HCT116 (cell line): ENCODE results near the gene KLK6. TPM values are rescaled to one million over a fixed set of nuclear protein-coding genes. Genes with fewer than 3 reads are reported as not detected.

Experiments used
- ATAC-seq: fragments of 200-7000 bp; cut with Tn5 transposase; 2 replicates; pipeline ENCODE4 v1.9.1; 2020; ENCODE audit warnings: mild to moderate bottlenecking, moderate library complexity
- BruUV-seq: library from RNA; stranded (reverse); fragments of 400-500 nt; replicated peaks from 2 replicates; lab custom pipeline; 2021; lab: Mats Ljungman, UMichigan
- CTCF ChIA-PET: fragments of 300-600 bp; sonication (Branson Sonifier 250); formaldehyde crosslinking; loops from one replicate; lab custom pipeline; 2021; ENCODE audit warnings: antibody characterized with exemption; lab: Charles Lee
- POLR2A ChIA-PET: fragments of 300-600, 350-600 bp; sonication (Branson Sonifier 250); formaldehyde crosslinking; loops from one replicate; lab custom pipeline; 2021; ENCODE audit warnings: antibody characterized with exemption; lab: Charles Lee
- RAD21 ChIA-PET, 2 experiments: fragments of 300-600 bp; sonication (Branson Sonifier 250); formaldehyde crosslinking; loops; one replicate each; lab custom pipeline; 2023; ENCODE audit warnings: low total read pairs in 2 of 2; ENCODE audit not compliant: uncharacterized antibody in 2 of 2, unreplicated experiment in 2 of 2, low non-redundant PET in 1 of 2; lab: Charles Lee
- DNase-seq: peaks from one replicate; pipeline ENCODE4 v3.0.0-alpha.2; 2010; ENCODE audit warnings: low read depth, low spot score
- H2AFZ ChIP-seq: fragments of 200-600 bp; shearing (Covaris generic), sonication (generic); 2 replicates; pipeline ENCODE4 v1.6.1; 2017; ENCODE audit warnings: low read depth, mixed run types, mixed read lengths, antibody characterized with exemption, low read length; ENCODE audit not compliant: poor library complexity, severe bottlenecking
- H3K27ac ChIP-seq: 2 replicates; pipeline ENCODE4 v1.5.1; 2012; ENCODE audit warnings: low read depth, low read length
- H3K27me3 ChIP-seq: fragments of 200-600 bp; sonication (generic); 2 replicates; pipeline ENCODE4 v1.6.1; 2016; ENCODE audit warnings: mixed run types, low read length, mixed read lengths; ENCODE audit not compliant: insufficient read depth
- H3K36me3 ChIP-seq, 2 experiments: fragments of 200-500 bp in 1 of 2; fragments of 200-600 bp in 1 of 2; sonication (Bioruptor generic) in 1 of 2; sonication (generic) in 1 of 2; 2 replicates each; pipeline versions ENCODE4 v1.5.1 to v1.6.1; 2014 to 2016; ENCODE audit warnings: low read length in 2 of 2, inconsistent platforms in 1 of 2, mixed read lengths in 1 of 2, mixed run types in 1 of 2; ENCODE audit not compliant: insufficient read depth in 2 of 2, control insufficient read depth in 1 of 2
- H3K4me1 ChIP-seq, 2 experiments: fragments of 200-600 bp in 1 of 2; sonication (generic) in 1 of 2; 2 replicates each; pipeline versions ENCODE4 v1.5.1 to v1.6.1; 2012 to 2017; ENCODE audit warnings: low read length in 2 of 2, inconsistent platforms in 1 of 2, mild to moderate bottlenecking in 1 of 2, mixed read lengths in 1 of 2, mixed run types in 1 of 2, moderate library complexity in 1 of 2; ENCODE audit not compliant: insufficient read depth in 2 of 2, control insufficient read depth in 1 of 2
- H3K4me2 ChIP-seq: fragments of 200-600 bp; sonication (generic); 2 replicates; pipeline ENCODE4 v1.6.1; 2017; ENCODE audit warnings: mixed run types, low read length, mixed read lengths
- H3K4me3 ChIP-seq, 2 experiments: fragments of 200-600 bp in 1 of 2; sonication (generic) in 1 of 2; replicated peaks in 1 of 2; 2 replicates each; pipeline ENCODE4 v1.5.1; 2011 to 2016; ENCODE audit warnings: low read length in 2 of 2, control low read depth in 1 of 2, low read depth in 1 of 2, mild to moderate bottlenecking in 1 of 2, mixed read lengths in 1 of 2, mixed run types in 1 of 2
- H3K79me2 ChIP-seq: fragments of 200-600 bp; sonication (generic); 2 replicates; pipeline ENCODE4 v1.6.1; 2017; ENCODE audit warnings: mild to moderate bottlenecking, mixed run types, low read length, moderate library complexity, mixed read lengths; ENCODE audit not compliant: insufficient read depth
- H3K9ac ChIP-seq: fragments of 200-600 bp; sonication (generic); 2 replicates; pipeline ENCODE4 v1.6.1; 2016; ENCODE audit warnings: low read length, mixed read lengths
- H3K9me2 ChIP-seq: fragments of 200-600 bp; sonication (generic), shearing (Covaris generic); 2 replicates; pipeline ENCODE4 v1.6.1; 2017; ENCODE audit warnings: mixed run types, mild to moderate bottlenecking, moderate library complexity; ENCODE audit not compliant: insufficient read depth
- H3K9me3 ChIP-seq, 2 experiments: fragments of 200-500 bp in 1 of 2; fragments of 200-600 bp in 1 of 2; sonication (Bioruptor generic) in 1 of 2; sonication (generic) in 1 of 2; 2 replicates each; pipeline ENCODE4 v1.6.1; 2014 to 2017; ENCODE audit warnings: low read length in 2 of 2, mixed read lengths in 2 of 2, inconsistent platforms in 1 of 2, low read depth in 1 of 2, mild to moderate bottlenecking in 1 of 2, mixed run types in 1 of 2, moderate library complexity in 1 of 2; ENCODE audit not compliant: control insufficient read depth in 1 of 2, insufficient read depth in 1 of 2
- H4K20me1 ChIP-seq: fragments of 200-600 bp; sonication (generic), shearing (Covaris generic); 2 replicates; pipeline ENCODE4 v1.6.1; 2017; ENCODE audit warnings: mixed run types, mild to moderate bottlenecking, moderate library complexity; ENCODE audit not compliant: insufficient read depth
- ATF3 ChIP-seq: IDR thresholded peaks from 2 replicates; pipeline ENCODE4 v1.6.1; 2012
- CBX3 ChIP-seq: IDR thresholded peaks from 2 replicates; pipeline ENCODE4 v1.6.1; 2012; ENCODE audit warnings: low read depth
- ELF1 ChIP-seq: IDR thresholded peaks from 2 replicates; pipeline ENCODE4 v1.6.1; 2012; ENCODE audit warnings: low read depth, borderline replicate concordance
- EZH2phosphoT487 ChIP-seq: fragments of 200-600 bp; IDR thresholded peaks from 2 replicates; pipeline ENCODE4 v1.6.1; 2018; ENCODE audit warnings: antibody characterized with exemption, borderline replicate concordance
- FOSL1 ChIP-seq: IDR thresholded peaks from 2 replicates; pipeline ENCODE4 v1.6.1; 2012; ENCODE audit warnings: low read depth
- MAX ChIP-seq: IDR thresholded peaks from 2 replicates; pipeline ENCODE4 v1.6.1; 2012
- POLR2AphosphoS5 ChIP-seq: IDR thresholded peaks from 2 replicates; pipeline ENCODE4 v1.6.1; 2011; ENCODE audit warnings: mild to moderate bottlenecking, low read depth, low read length, moderate library complexity
- SP1 ChIP-seq: IDR thresholded peaks from 2 replicates; pipeline ENCODE4 v1.6.1; 2012; ENCODE audit warnings: low read depth
- SRF ChIP-seq: IDR thresholded peaks from 2 replicates; pipeline ENCODE4 v1.6.1; 2012; ENCODE audit warnings: low read depth
- YY1 ChIP-seq: IDR thresholded peaks from 2 replicates; pipeline ENCODE4 v1.6.1; 2011; ENCODE audit warnings: low read length, low read depth, moderate library complexity, mild to moderate bottlenecking; ENCODE audit not compliant: insufficient replicate concordance; ENCODE audit errors: extremely low read depth
- ZBTB33 ChIP-seq: IDR thresholded peaks from 2 replicates; pipeline ENCODE4 v1.6.1; 2011; ENCODE audit warnings: mild to moderate bottlenecking, low read length, moderate library complexity; ENCODE audit not compliant: insufficient replicate concordance; ENCODE audit errors: extremely low read depth
- ZFX ChIP-seq: fragments of 450-650 bp; IDR thresholded peaks from 2 replicates; pipeline ENCODE4 v1.6.1; 2017
- ZNF274 ChIP-seq: fragments of 200-500 bp; sonication (Bioruptor generic); IDR thresholded peaks from 2 replicates; pipeline ENCODE4 v1.6.1; 2014; ENCODE audit warnings: mild to moderate bottlenecking, low read depth, low read length, inconsistent platforms
- intact Hi-C: fragments of 100-400 bp; cut with micrococcal nuclease; formaldehyde crosslinking; loops from 2 replicates; pipeline ENCODE4 v1.10.0; 2022
- total RNA-seq: library from RNA; stranded (reverse); gene quantifications from one replicate; pipeline ENCODE4 v1.2.1, GENCODE V29; 2021; ENCODE audit not compliant: unreplicated experiment
- TF ChIP-seq, protein P1 (sequence below): IDR thresholded peaks from 2 replicates; pipeline ENCODE4 v1.6.1; 2012; ENCODE audit warnings: low read depth

Gene KLK6
- total RNA-seq, 1 experiment from 2014 or later = 40.5 TPM

DNA sequence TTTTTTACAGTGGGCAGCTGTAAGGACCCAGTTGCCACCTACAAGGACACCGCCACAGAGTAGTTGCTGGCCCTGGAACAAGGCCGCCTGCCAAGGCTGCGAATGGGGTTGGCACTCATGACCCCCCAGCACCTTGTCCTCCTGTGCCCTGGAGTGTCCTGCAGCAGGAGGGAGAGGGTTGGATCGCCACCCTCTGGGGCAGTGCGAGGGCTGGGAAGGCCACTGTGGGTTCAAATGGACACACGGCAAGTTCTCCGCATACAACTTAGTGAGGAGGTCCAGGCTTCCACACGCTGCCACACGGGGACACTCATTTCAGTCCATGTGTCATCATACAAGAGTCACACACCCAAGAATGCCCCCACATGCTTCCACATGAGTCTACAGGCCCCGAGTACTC, 31.0 kb upstream of the KLK6 start:
- ATAC-seq (no peak), DNase-seq (no peak)
- H3K27me3 ChIP-seq = no peaks in the 10 kb centered on the region
- ChIA-PET CTCF (interaction anchor here (1.0 to 3.4 kb wide), 5 partner anchors 12 to 96 kb away, joined by 3 to 71 read pairs (median 3); partner anchors contain the start of gene KLK10), RAD21 (no interaction called here), POLR2A (interaction anchor here (0.9 to 2.6 kb wide), 5 partner anchors 13 to 67 kb away, joined by 3 to 49 read pairs (median 4); partner anchors contain the start of genes KLK10 and KLK7)
- no peak for TF ChIP-seq ZNF274
- TF ChIP-seq ELF1 = no peak
- 0 out of 2 replicates have a peak, but pooled peaks have one; percentile 29 for TF ChIP-seq ZFX
- no peak for TF ChIP-seq YY1
- TSS peak; percentile 53 for BruUV-seq
- intact Hi-C loops = loop anchor here (2.0 to 5.0 kb wide), 2 partner anchors 33 to 68 kb away; partner anchors contain the start of gene KLK6
- no peaks in the 10 kb centered on the region for H3K9me2 ChIP-seq
- peaks cover 0 to 6% of the 10 kb centered on the region in 2 experiments; a peak in 1 of 4 replicates for H3K36me3 ChIP-seq
- H3K27ac ChIP-seq = peak overlapping the region; percentile 77; the same call in 1 of the 2 replicates
- H3K4me1 ChIP-seq = peaks cover 16 to 36% of the 10 kb centered on the region in 2 experiments
- H3K4me3 ChIP-seq = peak overlapping the region; percentile 78 to 88
- H4K20me1 ChIP-seq = no peaks in the 10 kb centered on the region
- H2AFZ ChIP-seq = no peak overlapping the region
- peak overlapping the region; percentile 91 for H3K9ac ChIP-seq
- peak overlapping the region; percentile 100 for H3K4me2 ChIP-seq
- peaks cover 11% of the 10 kb centered on the region; the same call in 1 of the 2 replicates for H3K79me2 ChIP-seq
- no peaks in the 10 kb centered on the region for H3K9me3 ChIP-seq

- H3K9me3 ChIP-seq = no peaks in the 10 kb centered on the region
- H3K4me1 ChIP-seq = peaks cover 16 to 47% of the 10 kb centered on the region in 2 experiments
- H3K9me2 ChIP-seq = no peaks in the 10 kb centered on the region
- ATAC-seq (no peak), DNase-seq (no peak)
- H3K9ac ChIP-seq = no peak overlapping the region
- no peak overlapping the region for H3K4me3 ChIP-seq
- intact Hi-C loops = no loop called here
- H3K27me3 ChIP-seq = no peaks in the 10 kb centered on the region
- ChIA-PET CTCF (no interaction called here), POLR2A (interaction anchor here (1.2 kb wide), 1 partner anchor 48 kb away, joined by 4 read pairs; no protein-coding TSS in a partner anchor), RAD21 (no interaction called here)
- H2AFZ ChIP-seq = no peak overlapping the region
- no peaks in the 10 kb centered on the region for H4K20me1 ChIP-seq
- H3K79me2 ChIP-seq = peaks cover 11% of the 10 kb centered on the region; the same call in 1 of the 2 replicates
- no peak overlapping the region for H3K27ac ChIP-seq
- peaks cover 0 to 6% of the 10 kb centered on the region in 2 experiments; a peak in 1 of 4 replicates for H3K36me3 ChIP-seq
- H3K4me2 ChIP-seq = no peak overlapping the region
- no TSS peak for BruUV-seq
- no peak for TF ChIP-seq ZBTB33
- no peak for TF ChIP-seq EZH2phosphoT487
- no peak for TF ChIP-seq SRF
- no peak for TF ChIP-seq CBX3
- TF ChIP-seq SP1 = no peak
- no peak for TF ChIP-seq FOSL1
- no peak for TF ChIP-seq MAX
- TF ChIP-seq POLR2AphosphoS5 = no peak
- no peak for TF ChIP-seq ATF3
- TF ChIP-seq, protein P1, sequence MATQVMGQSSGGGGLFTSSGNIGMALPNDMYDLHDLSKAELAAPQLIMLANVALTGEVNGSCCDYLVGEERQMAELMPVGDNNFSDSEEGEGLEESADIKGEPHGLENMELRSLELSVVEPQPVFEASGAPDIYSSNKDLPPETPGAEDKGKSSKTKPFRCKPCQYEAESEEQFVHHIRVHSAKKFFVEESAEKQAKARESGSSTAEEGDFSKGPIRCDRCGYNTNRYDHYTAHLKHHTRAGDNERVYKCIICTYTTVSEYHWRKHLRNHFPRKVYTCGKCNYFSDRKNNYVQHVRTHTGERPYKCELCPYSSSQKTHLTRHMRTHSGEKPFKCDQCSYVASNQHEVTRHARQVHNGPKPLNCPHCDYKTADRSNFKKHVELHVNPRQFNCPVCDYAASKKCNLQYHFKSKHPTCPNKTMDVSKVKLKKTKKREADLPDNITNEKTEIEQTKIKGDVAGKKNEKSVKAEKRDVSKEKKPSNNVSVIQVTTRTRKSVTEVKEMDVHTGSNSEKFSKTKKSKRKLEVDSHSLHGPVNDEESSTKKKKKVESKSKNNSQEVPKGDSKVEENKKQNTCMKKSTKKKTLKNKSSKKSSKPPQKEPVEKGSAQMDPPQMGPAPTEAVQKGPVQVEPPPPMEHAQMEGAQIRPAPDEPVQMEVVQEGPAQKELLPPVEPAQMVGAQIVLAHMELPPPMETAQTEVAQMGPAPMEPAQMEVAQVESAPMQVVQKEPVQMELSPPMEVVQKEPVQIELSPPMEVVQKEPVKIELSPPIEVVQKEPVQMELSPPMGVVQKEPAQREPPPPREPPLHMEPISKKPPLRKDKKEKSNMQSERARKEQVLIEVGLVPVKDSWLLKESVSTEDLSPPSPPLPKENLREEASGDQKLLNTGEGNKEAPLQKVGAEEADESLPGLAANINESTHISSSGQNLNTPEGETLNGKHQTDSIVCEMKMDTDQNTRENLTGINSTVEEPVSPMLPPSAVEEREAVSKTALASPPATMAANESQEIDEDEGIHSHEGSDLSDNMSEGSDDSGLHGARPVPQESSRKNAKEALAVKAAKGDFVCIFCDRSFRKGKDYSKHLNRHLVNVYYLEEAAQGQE = no peak
Observed at GRCh38 chr19:50998686-50999085, 29.3 kb upstream of the KLK6 start.
